Astrocyte (in vitro differentiated cells and primary cell): Measurements from ENCODE around the gene PEX7.

ENCODE experiments used
- CTCF ChIP-seq: IDR thresholded peaks from 2 replicates; pipeline ENCODE4 v1.5.1; 2011; ENCODE audit warnings: low read depth, mild to moderate bottlenecking, inconsistent platforms, low read length, moderate library complexity; ENCODE audit not compliant: insufficient read depth
- EZH2 ChIP-seq: IDR thresholded peaks from 2 replicates; pipeline ENCODE4 v1.6.1; 2012; ENCODE audit warnings: mild to moderate bottlenecking, low read length, inconsistent platforms; ENCODE audit not compliant: insufficient read depth

- no peak for TF ChIP-seq CTCF
- TF ChIP-seq EZH2 = no peak
Measured at GRCh38 chr6:136886091-136886490, 63.7 kb downstream of the PEX7 start.
